Measurements from ENCODE around the gene COL25A1.

COL25A1 gene

DNA sequence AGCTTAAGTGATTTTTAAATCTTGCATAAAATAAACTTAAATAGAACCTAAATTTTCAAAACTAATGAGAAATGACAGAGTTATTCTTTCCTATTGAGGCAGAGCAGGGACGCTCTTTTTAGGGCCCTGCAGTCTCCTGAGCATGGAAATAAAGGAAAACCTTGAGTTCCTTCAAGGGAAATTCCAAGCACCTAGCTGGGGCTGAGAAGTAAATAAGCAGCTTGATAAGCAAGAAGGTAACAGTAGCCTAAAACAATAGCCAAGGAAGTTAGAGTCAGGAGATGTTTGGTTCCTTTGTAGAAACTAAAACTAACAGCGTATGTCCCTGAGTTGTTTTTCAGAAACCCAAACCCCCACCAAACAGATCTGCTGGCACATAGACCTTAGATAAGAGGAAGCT is 174.6 kb downstream of the COL25A1 start:
- Histone ChIP-seq H3K36me3 (ENCODE audit: insufficient read depth, low read length) (no peaks in the 10 kb centered on the region), H3K27ac (no peak overlapping the region), H3K4me3 (no peak overlapping the region), H3K9ac (ENCODE audit: insufficient read length) (no peak overlapping the region), H3K9me3 (ENCODE audit: low read depth, low read length) (no peaks in the 10 kb centered on the region)
- TF ChIP-seq FOXP2 (optimal IDR thresholded peaks at IDR 0.05; ENCODE audit: control extremely low read depth, extremely low read length, insufficient read depth) = no peak
- no peak for TF ChIP-seq POLR2AphosphoS5 (IDR thresholded peaks at IDR 0.05; ENCODE audit: borderline replicate concordance, low read depth, low read length)
- TF ChIP-seq EZH2 (IDR thresholded peaks at IDR 0.05) = no peak
- DNase-seq (ENCODE audit: low read depth, low spot score) = no peak

DNA sequence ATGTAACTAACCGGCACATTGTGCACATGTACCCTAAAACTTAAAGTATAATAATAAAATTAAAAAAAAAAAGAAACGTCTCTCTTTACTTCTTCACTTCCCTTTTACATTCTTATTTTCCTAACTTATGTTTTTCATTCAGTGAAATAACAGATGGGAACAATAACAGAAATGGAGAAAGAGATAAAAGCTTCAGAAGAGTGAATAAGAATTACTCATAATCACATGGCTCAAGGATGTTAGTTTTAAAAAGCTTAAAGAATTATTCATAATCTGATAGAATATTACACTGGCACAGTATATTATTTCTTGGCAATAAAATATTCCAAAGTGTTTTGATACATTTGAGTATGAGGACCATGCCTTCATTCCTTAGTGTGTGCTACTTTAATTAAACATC is 175.6 kb downstream of the COL25A1 start:
- no peak overlapping the region for H3K4me3 ChIP-seq
- no peak overlapping the region for H3K9ac ChIP-seq (ENCODE audit: insufficient read length)
- TF ChIP-seq POLR2AphosphoS5 (IDR thresholded peaks at IDR 0.05; ENCODE audit: borderline replicate concordance, low read depth, low read length) (no peak), EZH2 (IDR thresholded peaks at IDR 0.05) (no peak), FOXP2 (optimal IDR thresholded peaks at IDR 0.05; ENCODE audit: control extremely low read depth, extremely low read length, insufficient read depth) (no peak)
- no peak for DNase-seq (ENCODE audit: low read depth, low spot score)
- H3K27ac ChIP-seq = no peak overlapping the region
- H3K9me3 ChIP-seq (ENCODE audit: low read depth, low read length) = no peaks in the 10 kb centered on the region
- H3K36me3 ChIP-seq (ENCODE audit: insufficient read depth, low read length) = no peaks in the 10 kb centered on the region

GRCh38 chr4:109125084-109125483 is 177.4 kb downstream of the COL25A1 start:
- H3K36me3 ChIP-seq (ENCODE audit: insufficient read depth, low read length) = no peaks in the 10 kb centered on the region
- no peak for DNase-seq (ENCODE audit: low read depth, low spot score)
- no peak overlapping the region for H3K27ac ChIP-seq
- peak overlapping the region; percentile 13; the same call in 1 of the 2 replicates for H3K4me3 ChIP-seq
- H3K9me3 ChIP-seq (ENCODE audit: low read depth, low read length) = no peaks in the 10 kb centered on the region
- H3K9ac ChIP-seq (ENCODE audit: insufficient read length) = no peak overlapping the region
- TF ChIP-seq EZH2 (IDR thresholded peaks at IDR 0.05) (no peak), FOXP2 (optimal IDR thresholded peaks at IDR 0.05; ENCODE audit: control extremely low read depth, extremely low read length, insufficient read depth) (no peak), POLR2AphosphoS5 (IDR thresholded peaks at IDR 0.05; ENCODE audit: borderline replicate concordance, low read depth, low read length) (no peak)

DNA sequence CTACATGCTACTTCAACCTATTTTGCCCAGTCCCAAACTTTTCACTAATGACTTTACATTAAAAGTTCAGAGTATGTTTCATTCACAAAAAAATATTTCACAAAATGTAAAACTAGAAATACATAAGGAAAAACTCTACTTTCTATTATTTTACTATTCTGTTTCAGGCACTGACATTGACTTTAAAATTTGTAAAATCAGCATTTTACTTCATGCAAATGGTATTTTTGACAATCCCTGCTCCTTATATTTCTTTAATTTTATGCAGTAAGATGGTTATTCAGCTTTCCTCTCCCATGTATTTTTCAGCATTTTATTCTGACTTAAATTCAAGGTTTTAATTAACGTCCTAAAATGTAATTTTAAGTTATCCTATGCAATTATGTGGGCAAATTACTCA is 178.5 kb downstream of the COL25A1 start:
- H3K36me3 ChIP-seq (ENCODE audit: insufficient read depth, low read length) = no peaks in the 10 kb centered on the region
- DNase-seq (ENCODE audit: low read depth, low spot score) = no peak
- no peak overlapping the region for H3K9ac ChIP-seq (ENCODE audit: insufficient read length)
- no peak overlapping the region for H3K27ac ChIP-seq
- H3K4me3 ChIP-seq = no peak overlapping the region
- H3K9me3 ChIP-seq (ENCODE audit: low read depth, low read length) = no peaks in the 10 kb centered on the region
- TF ChIP-seq FOXP2 (optimal IDR thresholded peaks at IDR 0.05; ENCODE audit: control extremely low read depth, extremely low read length, insufficient read depth) = no peak
- TF ChIP-seq EZH2 (IDR thresholded peaks at IDR 0.05) = no peak
- TF ChIP-seq POLR2AphosphoS5 (IDR thresholded peaks at IDR 0.05; ENCODE audit: borderline replicate concordance, low read depth, low read length) = no peak

DNA sequence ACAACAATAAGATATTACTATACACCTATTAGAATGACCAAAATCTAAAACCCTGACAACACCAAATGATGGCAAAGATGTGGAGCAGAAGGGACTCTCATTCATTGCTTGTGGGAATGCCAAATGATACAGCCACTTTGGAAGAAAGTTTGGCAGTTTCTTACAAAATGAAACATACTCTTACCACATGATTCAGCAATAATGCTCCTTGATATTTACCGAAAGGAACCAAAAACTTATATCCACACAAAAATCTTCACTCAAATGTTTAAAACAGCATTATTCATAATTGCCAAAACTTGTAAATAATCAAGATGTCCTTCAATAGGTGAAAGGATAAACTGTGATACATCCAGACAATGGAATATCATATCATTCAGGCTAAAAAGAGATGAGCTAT is 180.9 kb downstream of the COL25A1 start:
- DNase-seq (ENCODE audit: low read depth, low spot score) = no peak
- H3K9ac ChIP-seq (ENCODE audit: insufficient read length) = no peak overlapping the region
- TF ChIP-seq EZH2 (IDR thresholded peaks at IDR 0.05) (no peak), POLR2AphosphoS5 (IDR thresholded peaks at IDR 0.05; ENCODE audit: borderline replicate concordance, low read depth, low read length) (no peak), FOXP2 (optimal IDR thresholded peaks at IDR 0.05; ENCODE audit: control extremely low read depth, extremely low read length, insufficient read depth) (no peak)
- H3K36me3 ChIP-seq (ENCODE audit: insufficient read depth, low read length) = no peaks in the 10 kb centered on the region
- no peak overlapping the region for H3K4me3 ChIP-seq
- no peaks in the 10 kb centered on the region for H3K9me3 ChIP-seq (ENCODE audit: low read depth, low read length)
- no peak overlapping the region for H3K27ac ChIP-seq

- Histone ChIP-seq H3K36me3 (ENCODE audit: insufficient read depth, low read length) (no peaks in the 10 kb centered on the region), H3K9me3 (ENCODE audit: low read depth, low read length) (no peaks in the 10 kb centered on the region), H3K4me3 (no peak overlapping the region), H3K27ac (no peak overlapping the region), H3K9ac (ENCODE audit: insufficient read length) (no peak overlapping the region)
- no peak for TF ChIP-seq EZH2 (IDR thresholded peaks at IDR 0.05)
- TF ChIP-seq POLR2AphosphoS5 (IDR thresholded peaks at IDR 0.05; ENCODE audit: borderline replicate concordance, low read depth, low read length) = no peak
- TF ChIP-seq FOXP2 (optimal IDR thresholded peaks at IDR 0.05; ENCODE audit: control extremely low read depth, extremely low read length, insufficient read depth) = no peak
- no peak for DNase-seq (ENCODE audit: low read depth, low spot score)
Observed at GRCh38 chr4:109119852-109120251, 182.6 kb downstream of the COL25A1 start.

GRCh38 chr4:109118635-109119034 is 183.8 kb downstream of the COL25A1 start:
- no peak overlapping the region for H3K27ac ChIP-seq
- TF ChIP-seq EZH2 (IDR thresholded peaks at IDR 0.05) = no peak
- TF ChIP-seq POLR2AphosphoS5 (IDR thresholded peaks at IDR 0.05; ENCODE audit: borderline replicate concordance, low read depth, low read length) = no peak
- no peak for TF ChIP-seq FOXP2 (optimal IDR thresholded peaks at IDR 0.05; ENCODE audit: control extremely low read depth, extremely low read length, insufficient read depth)
- no peak for DNase-seq (ENCODE audit: low read depth, low spot score)

DNA sequence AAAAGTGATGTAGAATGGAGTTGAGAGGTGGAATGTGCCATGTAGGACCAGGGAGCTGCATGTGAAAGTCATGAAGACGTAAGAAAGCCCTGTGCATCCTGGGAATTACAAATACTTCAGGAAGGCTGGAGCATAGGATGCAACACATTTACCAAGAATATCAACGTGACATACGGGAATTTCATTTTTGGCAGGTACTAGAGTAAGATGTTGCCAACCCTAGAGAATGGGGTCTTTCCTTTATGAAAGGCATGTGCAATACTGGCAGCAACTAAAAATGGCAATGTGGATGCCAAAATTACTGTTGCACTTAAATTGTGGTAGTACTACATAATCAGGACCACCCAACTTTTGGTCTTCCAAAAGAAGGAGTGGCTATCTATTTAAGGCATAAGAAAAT is 188.0 kb downstream of the COL25A1 start:
- no peak overlapping the region for H3K9ac ChIP-seq (ENCODE audit: insufficient read length)
- H3K9me3 ChIP-seq (ENCODE audit: low read depth, low read length) = no peaks in the 10 kb centered on the region
- no peaks in the 10 kb centered on the region for H3K36me3 ChIP-seq (ENCODE audit: insufficient read depth, low read length)
- TF ChIP-seq POLR2AphosphoS5 (IDR thresholded peaks at IDR 0.05; ENCODE audit: borderline replicate concordance, low read depth, low read length) (no peak), FOXP2 (optimal IDR thresholded peaks at IDR 0.05; ENCODE audit: control extremely low read depth, extremely low read length, insufficient read depth) (no peak), EZH2 (IDR thresholded peaks at IDR 0.05) (no peak)
- H3K27ac ChIP-seq = no peak overlapping the region
- no peak for DNase-seq (ENCODE audit: low read depth, low spot score)
- H3K4me3 ChIP-seq = no peak overlapping the region

More at GRCh38 chr4:109118635-109119034, 183.8 kb downstream of the COL25A1 start:
- Histone ChIP-seq H3K36me3 (ENCODE audit: insufficient read depth, low read length) (no peaks in the 10 kb centered on the region), H3K9me3 (ENCODE audit: low read depth, low read length) (no peaks in the 10 kb centered on the region), H3K4me3 (no peak overlapping the region), H3K9ac (ENCODE audit: insufficient read length) (no peak overlapping the region)

DNA sequence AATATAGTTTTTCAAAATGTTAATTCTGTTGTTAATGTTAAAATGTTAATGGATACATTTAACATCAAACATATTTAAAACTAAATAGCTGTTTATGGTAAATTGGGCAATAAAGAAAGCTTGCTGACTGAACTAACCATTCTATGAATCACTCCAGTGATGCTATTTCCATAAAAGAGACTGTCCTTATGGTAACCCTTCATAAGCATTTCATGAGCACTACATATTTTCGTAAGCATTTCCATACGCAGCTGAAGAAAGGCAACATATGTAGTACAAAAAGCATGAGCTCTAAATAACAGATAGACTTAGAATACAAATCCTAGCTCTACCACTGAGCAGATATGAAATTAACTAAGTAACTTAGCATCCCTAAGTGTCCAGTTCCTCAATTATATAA is 188.9 kb downstream of the COL25A1 start:
- Histone ChIP-seq H3K9me3 (ENCODE audit: low read depth, low read length) (no peaks in the 10 kb centered on the region), H3K27ac (no peak overlapping the region), H3K36me3 (ENCODE audit: insufficient read depth, low read length) (no peaks in the 10 kb centered on the region), H3K9ac (ENCODE audit: insufficient read length) (no peak overlapping the region), H3K4me3 (no peak overlapping the region)
- TF ChIP-seq POLR2AphosphoS5 (IDR thresholded peaks at IDR 0.05; ENCODE audit: borderline replicate concordance, low read depth, low read length) (no peak), FOXP2 (optimal IDR thresholded peaks at IDR 0.05; ENCODE audit: control extremely low read depth, extremely low read length, insufficient read depth) (no peak), EZH2 (IDR thresholded peaks at IDR 0.05) (no peak)
- DNase-seq (ENCODE audit: low read depth, low spot score) = no peak
